Measurements from ENCODE around the gene NATD1. TPM values are rescaled to one million over a fixed set of nuclear protein-coding genes. Genes with fewer than 3 reads are reported as not detected.

Gene NATD1
- total and polyA plus RNA-seq, 2 experiments from 2014 or later, result 2.1 to 8.1 TPM

GRCh38 chr17:21210411-21211076 lies 42.7 kb downstream of the NATD1 start (continued):
- TF ChIP-seq, protein P1, sequence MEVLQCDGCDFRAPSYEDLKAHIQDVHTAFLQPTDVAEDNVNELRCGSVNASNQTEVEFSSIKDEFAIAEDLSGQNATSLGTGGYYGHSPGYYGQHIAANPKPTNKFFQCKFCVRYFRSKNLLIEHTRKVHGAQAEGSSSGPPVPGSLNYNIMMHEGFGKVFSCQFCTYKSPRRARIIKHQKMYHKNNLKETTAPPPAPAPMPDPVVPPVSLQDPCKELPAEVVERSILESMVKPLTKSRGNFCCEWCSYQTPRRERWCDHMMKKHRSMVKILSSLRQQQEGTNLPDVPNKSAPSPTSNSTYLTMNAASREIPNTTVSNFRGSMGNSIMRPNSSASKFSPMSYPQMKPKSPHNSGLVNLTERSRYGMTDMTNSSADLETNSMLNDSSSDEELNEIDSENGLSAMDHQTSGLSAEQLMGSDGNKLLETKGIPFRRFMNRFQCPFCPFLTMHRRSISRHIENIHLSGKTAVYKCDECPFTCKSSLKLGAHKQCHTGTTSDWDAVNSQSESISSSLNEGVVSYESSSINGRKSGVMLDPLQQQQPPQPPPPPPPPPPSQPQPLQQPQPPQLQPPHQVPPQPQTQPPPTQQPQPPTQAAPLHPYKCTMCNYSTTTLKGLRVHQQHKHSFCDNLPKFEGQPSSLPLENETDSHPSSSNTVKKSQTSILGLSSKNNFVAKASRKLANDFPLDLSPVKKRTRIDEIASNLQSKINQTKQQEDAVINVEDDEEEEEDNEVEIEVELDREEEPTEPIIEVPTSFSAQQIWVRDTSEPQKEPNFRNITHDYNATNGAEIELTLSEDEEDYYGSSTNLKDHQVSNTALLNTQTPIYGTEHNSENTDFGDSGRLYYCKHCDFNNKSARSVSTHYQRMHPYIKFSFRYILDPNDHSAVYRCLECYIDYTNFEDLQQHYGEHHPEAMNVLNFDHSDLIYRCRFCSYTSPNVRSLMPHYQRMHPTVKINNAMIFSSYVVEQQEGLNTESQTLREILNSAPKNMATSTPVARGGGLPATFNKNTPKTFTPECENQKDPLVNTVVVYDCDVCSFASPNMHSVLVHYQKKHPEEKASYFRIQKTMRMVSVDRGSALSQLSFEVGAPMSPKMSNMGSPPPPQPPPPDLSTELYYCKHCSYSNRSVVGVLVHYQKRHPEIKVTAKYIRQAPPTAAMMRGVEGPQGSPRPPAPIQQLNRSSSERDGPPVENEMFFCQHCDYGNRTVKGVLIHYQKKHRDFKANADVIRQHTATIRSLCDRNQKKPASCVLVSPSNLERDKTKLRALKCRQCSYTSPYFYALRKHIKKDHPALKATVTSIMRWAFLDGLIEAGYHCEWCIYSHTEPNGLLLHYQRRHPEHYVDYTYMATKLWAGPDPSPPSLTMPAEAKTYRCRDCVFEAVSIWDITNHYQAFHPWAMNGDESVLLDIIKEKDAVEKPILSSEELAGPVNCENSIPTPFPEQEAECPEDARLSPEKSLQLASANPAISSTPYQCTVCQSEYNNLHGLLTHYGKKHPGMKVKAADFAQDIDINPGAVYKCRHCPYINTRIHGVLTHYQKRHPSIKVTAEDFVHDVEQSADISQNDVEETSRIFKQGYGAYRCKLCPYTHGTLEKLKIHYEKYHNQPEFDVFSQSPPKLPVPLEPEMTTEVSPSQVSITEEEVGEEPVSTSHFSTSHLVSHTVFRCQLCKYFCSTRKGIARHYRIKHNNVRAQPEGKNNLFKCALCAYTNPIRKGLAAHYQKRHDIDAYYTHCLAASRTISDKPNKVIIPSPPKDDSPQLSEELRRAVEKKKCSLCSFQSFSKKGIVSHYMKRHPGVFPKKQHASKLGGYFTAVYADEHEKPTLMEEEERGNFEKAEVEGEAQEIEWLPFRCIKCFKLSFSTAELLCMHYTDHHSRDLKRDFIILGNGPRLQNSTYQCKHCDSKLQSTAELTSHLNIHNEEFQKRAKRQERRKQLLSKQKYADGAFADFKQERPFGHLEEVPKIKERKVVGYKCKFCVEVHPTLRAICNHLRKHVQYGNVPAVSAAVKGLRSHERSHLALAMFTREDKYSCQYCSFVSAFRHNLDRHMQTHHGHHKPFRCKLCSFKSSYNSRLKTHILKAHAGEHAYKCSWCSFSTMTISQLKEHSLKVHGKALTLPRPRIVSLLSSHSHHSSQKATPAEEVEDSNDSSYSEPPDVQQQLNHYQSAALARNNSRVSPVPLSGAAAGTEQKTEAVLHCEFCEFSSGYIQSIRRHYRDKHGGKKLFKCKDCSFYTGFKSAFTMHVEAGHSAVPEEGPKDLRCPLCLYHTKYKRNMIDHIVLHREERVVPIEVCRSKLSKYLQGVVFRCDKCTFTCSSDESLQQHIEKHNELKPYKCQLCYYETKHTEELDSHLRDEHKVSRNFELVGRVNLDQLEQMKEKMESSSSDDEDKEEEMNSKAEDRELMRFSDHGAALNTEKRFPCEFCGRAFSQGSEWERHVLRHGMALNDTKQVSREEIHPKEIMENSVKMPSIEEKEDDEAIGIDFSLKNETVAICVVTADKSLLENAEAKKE (CRISPR knock-in tag; IDR thresholded peaks at IDR 0.05), result no peak

DNA sequence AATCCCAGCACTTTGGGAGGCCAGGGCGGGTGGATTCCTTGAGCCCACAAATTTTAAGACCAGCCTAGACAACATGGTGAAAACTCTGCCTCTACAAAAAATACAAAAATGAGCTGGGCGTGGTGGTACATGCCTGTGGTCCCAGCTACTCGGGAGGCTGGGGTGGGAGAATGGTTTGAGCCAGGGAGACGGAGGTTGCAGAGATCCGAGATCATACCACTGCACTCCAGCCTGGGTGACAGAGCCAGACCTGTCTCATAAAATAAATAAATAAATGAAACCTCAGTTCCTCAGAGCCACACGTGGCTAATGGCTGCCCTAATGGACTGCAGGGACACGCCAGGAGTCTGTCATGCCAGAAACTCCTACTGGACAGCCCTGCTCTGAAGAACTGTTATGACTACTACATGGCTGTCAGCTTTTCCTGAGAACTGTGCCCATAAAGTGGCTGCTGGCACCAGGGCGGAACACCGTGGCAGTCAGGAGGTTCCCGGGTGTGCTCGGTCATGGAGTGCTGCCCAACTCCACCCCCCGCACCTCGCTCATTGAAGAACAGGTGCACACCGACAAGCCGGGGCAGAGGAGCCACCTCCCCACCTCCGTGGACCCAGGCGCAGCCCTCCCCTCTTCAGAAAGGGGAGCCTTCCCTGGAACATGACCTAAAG lies 43.6 kb downstream of the NATD1 start:
- no peak overlapping the region for H3K27ac Mint-ChIP-seq
- H3K4me1 ChIP-seq (ENCODE audit: insufficient read depth), result peaks cover 25% of the 10 kb centered on the region
- no peaks in the 10 kb centered on the region for H3K9me3 Mint-ChIP-seq
- H4K20me1 ChIP-seq (replicated peaks; ENCODE audit: insufficient read depth), result peaks cover 65% of the 10 kb centered on the region
- H3K79me2 ChIP-seq (replicated peaks; ENCODE audit: insufficient read depth), result peaks cover 92% of the 10 kb centered on the region
- no peaks in the 10 kb centered on the region for H3K27me3 ChIP-seq (ENCODE audit: insufficient read depth)
- H3K4me3 Mint-ChIP-seq, result no peak overlapping the region
- H3K27ac ChIP-seq (ENCODE audit: low read depth), result no peak overlapping the region
- no peaks in the 10 kb centered on the region for H3K9me2 ChIP-seq (ENCODE audit: insufficient read depth)
- DNase-seq (ENCODE audit: low spot score) (no peak), ATAC-seq (no peak)
- no peak overlapping the region for H3K4me3 ChIP-seq
- H3K4me1 Mint-ChIP-seq, result peaks cover 30% of the 10 kb centered on the region
- H3K36me3 Mint-ChIP-seq (ENCODE audit: low read depth), result peaks cover 25% of the 10 kb centered on the region
- H3K36me3 ChIP-seq (ENCODE audit: insufficient read depth), result peaks cover 6% of the 10 kb centered on the region; the same call in 1 of the 2 replicates
- peaks cover 5% of the 10 kb centered on the region for H3K27me3 Mint-ChIP-seq (ENCODE audit: insufficient read depth, low read depth, poor library complexity)
- H2AFZ ChIP-seq, result no peak overlapping the region
- H3K4me2 ChIP-seq, result no peak overlapping the region
- H3F3A ChIP-seq (replicated peaks; ENCODE audit: low read depth), result peaks cover 6% of the 10 kb centered on the region
- no peak for TF ChIP-seq POLR2AphosphoS5 (IDR thresholded peaks at IDR 0.05; ENCODE audit: low read depth)
- TF ChIP-seq, protein P2, sequence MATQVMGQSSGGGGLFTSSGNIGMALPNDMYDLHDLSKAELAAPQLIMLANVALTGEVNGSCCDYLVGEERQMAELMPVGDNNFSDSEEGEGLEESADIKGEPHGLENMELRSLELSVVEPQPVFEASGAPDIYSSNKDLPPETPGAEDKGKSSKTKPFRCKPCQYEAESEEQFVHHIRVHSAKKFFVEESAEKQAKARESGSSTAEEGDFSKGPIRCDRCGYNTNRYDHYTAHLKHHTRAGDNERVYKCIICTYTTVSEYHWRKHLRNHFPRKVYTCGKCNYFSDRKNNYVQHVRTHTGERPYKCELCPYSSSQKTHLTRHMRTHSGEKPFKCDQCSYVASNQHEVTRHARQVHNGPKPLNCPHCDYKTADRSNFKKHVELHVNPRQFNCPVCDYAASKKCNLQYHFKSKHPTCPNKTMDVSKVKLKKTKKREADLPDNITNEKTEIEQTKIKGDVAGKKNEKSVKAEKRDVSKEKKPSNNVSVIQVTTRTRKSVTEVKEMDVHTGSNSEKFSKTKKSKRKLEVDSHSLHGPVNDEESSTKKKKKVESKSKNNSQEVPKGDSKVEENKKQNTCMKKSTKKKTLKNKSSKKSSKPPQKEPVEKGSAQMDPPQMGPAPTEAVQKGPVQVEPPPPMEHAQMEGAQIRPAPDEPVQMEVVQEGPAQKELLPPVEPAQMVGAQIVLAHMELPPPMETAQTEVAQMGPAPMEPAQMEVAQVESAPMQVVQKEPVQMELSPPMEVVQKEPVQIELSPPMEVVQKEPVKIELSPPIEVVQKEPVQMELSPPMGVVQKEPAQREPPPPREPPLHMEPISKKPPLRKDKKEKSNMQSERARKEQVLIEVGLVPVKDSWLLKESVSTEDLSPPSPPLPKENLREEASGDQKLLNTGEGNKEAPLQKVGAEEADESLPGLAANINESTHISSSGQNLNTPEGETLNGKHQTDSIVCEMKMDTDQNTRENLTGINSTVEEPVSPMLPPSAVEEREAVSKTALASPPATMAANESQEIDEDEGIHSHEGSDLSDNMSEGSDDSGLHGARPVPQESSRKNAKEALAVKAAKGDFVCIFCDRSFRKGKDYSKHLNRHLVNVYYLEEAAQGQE (IDR thresholded peaks at IDR 0.05; ENCODE audit: unreplicated experiment), result no peak
- no peak for TF ChIP-seq STAT1 (IDR thresholded peaks at IDR 0.05; ENCODE audit: unreplicated experiment)
- TF ChIP-seq EZH2phosphoT487 (IDR thresholded peaks at IDR 0.05; ENCODE audit: unreplicated experiment), result no peak
- no peak for TF ChIP-seq JUNB (IDR thresholded peaks at IDR 0.05; ENCODE audit: unreplicated experiment)
- no peak for TF ChIP-seq ZNF331 (CRISPR knock-in tag; IDR thresholded peaks at IDR 0.05; ENCODE audit: low read depth)
- TF ChIP-seq CREB1 (CRISPR knock-in tag; IDR thresholded peaks at IDR 0.05; ENCODE audit: low read depth), result no peak
- TF ChIP-seq ZNF114 (CRISPR knock-in tag; IDR thresholded peaks at IDR 0.05), result no peak
- TF ChIP-seq EZH2 (IDR thresholded peaks at IDR 0.05; ENCODE audit: low read depth, unreplicated experiment), result no peak
- no peak for TF ChIP-seq NANOG (IDR thresholded peaks at IDR 0.05; ENCODE audit: borderline replicate concordance)
- no peak for TF ChIP-seq CTCF (conservative IDR thresholded peaks at IDR 0.05; ENCODE audit: low read depth in 2 of 2)

Measured in GM23338 (cell line).